KMS-11 (cell line): ENCODE measurements around the gene STEAP4.
"Not testable (repeated sequence)": the region's sequence is repeated elsewhere in the genome, so short reads cannot be mapped to it uniquely, and the experiment has no call there.

Source experiments
- H2AFZ ChIP-seq: fragments of 200-600 bp; sonication (generic); 2 replicates; pipeline ENCODE4 v1.6.1; 2016; ENCODE audit warnings: antibody characterized with exemption, mixed run types, low read depth
- H3K27ac ChIP-seq: fragments of 200-600 bp; sonication (generic); 2 replicates; pipeline ENCODE4 v1.6.1; 2016; ENCODE audit warnings: mild to moderate bottlenecking, mixed run types
- H3K27me3 ChIP-seq: fragments of 200-600 bp; sonication (generic); 2 replicates; pipeline ENCODE4 v1.6.1; 2017; ENCODE audit warnings: mild to moderate bottlenecking, low read depth, mixed run types, moderate library complexity; ENCODE audit not compliant: insufficient read depth
- H3K36me3 ChIP-seq: fragments of 200-600 bp; sonication (generic); 2 replicates; pipeline ENCODE4 v1.6.1; 2017; ENCODE audit warnings: mild to moderate bottlenecking, mixed run types; ENCODE audit not compliant: insufficient read depth
- H3K4me1 ChIP-seq: fragments of 200-600 bp; sonication (generic); 2 replicates; pipeline ENCODE4 v1.6.1; 2016; ENCODE audit warnings: mild to moderate bottlenecking, low read depth, mixed run types; ENCODE audit not compliant: poor library complexity, severe bottlenecking
- H3K4me2 ChIP-seq: fragments of 200-600 bp; sonication (generic); 2 replicates; pipeline ENCODE4 v1.7.0; 2016; ENCODE audit warnings: mild to moderate bottlenecking, mixed run types
- H3K4me3 ChIP-seq: fragments of 200-600 bp; sonication (generic); IDR thresholded peaks from 2 replicates; pipeline ENCODE4 v1.6.1; 2017; ENCODE audit warnings: low read depth, low read length, mixed read lengths; ENCODE audit not compliant: insufficient read depth
- H3K79me2 ChIP-seq: fragments of 200-600 bp; sonication (generic); 2 replicates; pipeline ENCODE4 v1.6.1; 2016; ENCODE audit warnings: low read depth, mixed run types; ENCODE audit not compliant: insufficient read depth
- H3K9ac ChIP-seq: fragments of 200-600 bp; sonication (generic); 2 replicates; pipeline ENCODE4 v1.6.1; 2016; ENCODE audit warnings: mild to moderate bottlenecking, mixed run types
- H4K20me1 ChIP-seq: fragments of 200-600 bp; sonication (generic); 2 replicates; pipeline ENCODE4 v1.6.1; 2016; ENCODE audit warnings: mild to moderate bottlenecking, mixed run types; ENCODE audit not compliant: insufficient read depth
- TF ChIP-seq, protein P1 (sequence below): fragments of 200-600 bp; sonication (generic); conservative IDR thresholded peaks from 2 replicates; pipeline ENCODE4 v1.6.1; 2017; ENCODE audit warnings: low read depth, mild to moderate bottlenecking, antibody characterized with exemption, low read length, moderate library complexity, mixed read lengths

STEAP4 gene

DNA sequence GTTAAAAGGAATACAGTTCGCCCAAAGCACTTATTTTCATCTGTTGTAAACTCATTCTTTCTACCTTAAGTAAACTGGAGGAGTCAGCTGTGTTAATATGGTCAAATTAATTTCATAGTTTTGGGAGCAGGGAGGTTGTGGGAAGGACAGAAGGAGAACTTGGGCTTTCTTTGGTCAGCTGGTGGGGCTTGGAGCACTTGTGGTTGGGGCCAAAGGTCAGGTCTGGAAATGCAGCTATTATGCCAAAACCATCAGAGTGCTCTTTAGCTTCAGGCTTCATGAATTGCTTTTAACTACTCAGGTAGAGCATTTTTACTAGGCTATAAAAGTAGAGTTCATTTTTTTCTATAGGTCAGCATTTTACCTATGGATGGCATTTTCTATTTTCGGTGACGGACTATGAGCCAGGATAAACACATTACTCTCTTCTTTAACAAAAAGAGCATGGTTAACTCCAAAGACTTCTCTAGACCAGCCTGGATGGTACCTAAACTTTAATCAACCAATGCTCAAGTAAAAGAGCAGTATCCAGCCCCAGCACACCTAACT is 30.0 kb downstream of the STEAP4 start:
- Histone ChIP-seq H3K79me2 (no peaks in the 10 kb centered on the region), H3K27me3 (no peaks in the 10 kb centered on the region), H3K4me1 (no peaks in the 10 kb centered on the region), H2AFZ (no peak overlapping the region), H3K9ac (no peak overlapping the region), H4K20me1 (no peaks in the 10 kb centered on the region), H3K4me3 (no peak overlapping the region), H3K4me2 (no peak overlapping the region), H3K27ac (no peak overlapping the region), H3K36me3 (no peaks in the 10 kb centered on the region)
- TF ChIP-seq, protein P1, sequence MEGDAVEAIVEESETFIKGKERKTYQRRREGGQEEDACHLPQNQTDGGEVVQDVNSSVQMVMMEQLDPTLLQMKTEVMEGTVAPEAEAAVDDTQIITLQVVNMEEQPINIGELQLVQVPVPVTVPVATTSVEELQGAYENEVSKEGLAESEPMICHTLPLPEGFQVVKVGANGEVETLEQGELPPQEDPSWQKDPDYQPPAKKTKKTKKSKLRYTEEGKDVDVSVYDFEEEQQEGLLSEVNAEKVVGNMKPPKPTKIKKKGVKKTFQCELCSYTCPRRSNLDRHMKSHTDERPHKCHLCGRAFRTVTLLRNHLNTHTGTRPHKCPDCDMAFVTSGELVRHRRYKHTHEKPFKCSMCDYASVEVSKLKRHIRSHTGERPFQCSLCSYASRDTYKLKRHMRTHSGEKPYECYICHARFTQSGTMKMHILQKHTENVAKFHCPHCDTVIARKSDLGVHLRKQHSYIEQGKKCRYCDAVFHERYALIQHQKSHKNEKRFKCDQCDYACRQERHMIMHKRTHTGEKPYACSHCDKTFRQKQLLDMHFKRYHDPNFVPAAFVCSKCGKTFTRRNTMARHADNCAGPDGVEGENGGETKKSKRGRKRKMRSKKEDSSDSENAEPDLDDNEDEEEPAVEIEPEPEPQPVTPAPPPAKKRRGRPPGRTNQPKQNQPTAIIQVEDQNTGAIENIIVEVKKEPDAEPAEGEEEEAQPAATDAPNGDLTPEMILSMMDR = no peak

DNA sequence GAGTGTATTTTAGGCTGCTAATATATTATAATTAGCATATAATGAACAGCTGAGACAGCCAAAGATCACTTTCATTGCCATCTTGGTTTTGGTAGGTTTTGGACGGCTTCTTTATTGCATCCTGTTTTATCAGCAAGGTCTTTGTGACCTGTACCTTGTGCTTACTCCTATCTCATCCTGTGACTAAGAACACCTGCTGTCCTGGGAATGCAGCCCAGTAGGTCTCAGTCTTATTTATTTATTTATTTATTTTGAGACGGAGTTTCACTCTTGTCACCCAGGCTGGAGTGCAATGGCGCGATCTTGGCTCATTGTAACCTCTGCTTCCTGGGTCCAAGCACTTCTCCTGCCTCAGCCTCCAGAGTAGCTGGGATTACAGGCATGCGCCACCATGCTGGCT is 31.8 kb downstream of the STEAP4 start:
- H3K4me2 ChIP-seq, H3K36me3 ChIP-seq, H2AFZ ChIP-seq, H3K79me2 ChIP-seq, H3K27ac ChIP-seq, H3K27me3 ChIP-seq, H3K4me3 ChIP-seq, H3K4me1 ChIP-seq, H4K20me1 ChIP-seq, H3K9ac ChIP-seq: not testable (repeated sequence)

- no peak overlapping the region for H3K4me3 ChIP-seq
- no peaks in the 10 kb centered on the region for H3K4me1 ChIP-seq
- H3K27ac ChIP-seq = no peak overlapping the region
- H3K79me2 ChIP-seq = no peaks in the 10 kb centered on the region
- no peaks in the 10 kb centered on the region for H4K20me1 ChIP-seq
- no peak overlapping the region for H3K9ac ChIP-seq
- TF ChIP-seq, protein P1 = no peak
- H3K27me3 ChIP-seq = no peaks in the 10 kb centered on the region
- H2AFZ ChIP-seq = no peak overlapping the region
- no peak overlapping the region for H3K4me2 ChIP-seq
- no peaks in the 10 kb centered on the region for H3K36me3 ChIP-seq
Measured at GRCh38 chr7:88269586-88269985, 37.1 kb downstream of the STEAP4 start.

- Histone ChIP-seq H4K20me1 (no peaks in the 10 kb centered on the region), H3K4me3 (no peak overlapping the region), H3K9ac (no peak overlapping the region), H3K27ac (no peak overlapping the region), H3K27me3 (no peaks in the 10 kb centered on the region), H3K79me2 (no peaks in the 10 kb centered on the region), H3K4me1 (no peaks in the 10 kb centered on the region), H3K4me2 (no peak overlapping the region), H2AFZ (no peak overlapping the region), H3K36me3 (no peaks in the 10 kb centered on the region)
- TF ChIP-seq, protein P1 = no peak
Measured at GRCh38 chr7:88268858-88269257, 37.8 kb downstream of the STEAP4 start.

- Histone ChIP-seq H3K4me2 (no peak overlapping the region), H3K9ac (no peak overlapping the region), H2AFZ (no peak overlapping the region), H3K4me1 (no peaks in the 10 kb centered on the region), H3K27me3 (no peaks in the 10 kb centered on the region), H3K79me2 (no peaks in the 10 kb centered on the region), H3K4me3 (no peak overlapping the region), H4K20me1 (no peaks in the 10 kb centered on the region), H3K27ac (no peak overlapping the region), H3K36me3 (no peaks in the 10 kb centered on the region)
- TF ChIP-seq, protein P1 = no peak
Measured at GRCh38 chr7:88268051-88268450, 38.6 kb downstream of the STEAP4 start.
